ENCODE results near the gene PKD1.
"Not testable (repeated sequence)": the region's sequence is repeated elsewhere in the genome, so short reads cannot be mapped to it uniquely, and the experiment has no call there.

Gene PKD1

DNA sequence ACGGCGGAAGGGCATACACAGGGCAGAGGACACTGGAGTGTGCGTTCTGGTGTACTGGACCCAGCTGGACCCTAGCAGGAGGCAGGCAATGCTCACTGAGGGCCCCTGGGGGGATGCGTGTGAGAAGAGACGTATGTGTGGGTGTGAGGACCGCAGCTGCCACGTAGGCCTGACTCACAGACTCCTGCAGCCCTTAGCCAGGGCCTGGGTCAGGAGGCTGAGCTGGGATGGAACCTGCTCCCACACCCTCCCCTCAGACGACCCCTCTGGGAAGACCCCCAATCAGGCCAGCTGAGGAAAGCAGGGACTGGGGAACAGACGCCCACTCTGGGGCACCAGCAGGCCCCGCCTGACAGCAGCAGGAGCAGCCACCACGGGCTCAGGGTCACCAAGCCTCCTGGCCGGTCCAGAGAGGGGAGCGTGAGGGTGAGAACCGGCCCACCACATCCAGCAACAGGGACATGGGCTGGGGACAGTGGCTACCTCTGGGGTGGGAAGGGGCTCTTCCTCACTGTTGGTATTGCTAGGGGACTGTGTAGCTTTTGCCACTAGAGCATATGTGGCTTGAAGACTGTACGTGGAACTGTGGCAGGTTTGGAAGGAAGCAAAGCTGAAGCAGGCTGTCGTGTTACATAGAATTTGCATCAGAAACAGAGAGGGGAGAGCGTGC is 28.4 kb downstream of the PKD1 start:
- not testable (repeated sequence) for ATAC-seq

DNA sequence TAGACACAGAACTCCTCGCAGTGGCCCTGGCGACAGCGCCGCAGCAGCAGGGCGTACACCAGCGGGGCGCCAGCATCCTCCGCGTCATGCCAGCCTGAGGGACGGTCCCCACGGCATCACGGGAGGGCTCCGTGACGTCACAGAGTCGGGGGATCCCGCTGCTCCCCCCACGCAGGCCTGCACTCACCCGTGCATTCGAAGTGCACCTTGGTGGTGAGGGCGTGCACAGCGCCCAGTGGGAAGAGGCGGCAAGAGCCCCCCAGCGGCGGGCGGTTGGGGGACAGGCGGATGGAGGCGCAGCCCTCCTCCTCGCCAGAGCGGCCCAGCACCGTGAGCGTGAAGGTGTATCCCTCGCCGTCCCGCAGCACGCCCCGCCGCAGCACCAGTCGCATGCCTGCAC is 29.5 kb downstream of the PKD1 start:
- ATAC-seq, result not testable (repeated sequence)

DNA sequence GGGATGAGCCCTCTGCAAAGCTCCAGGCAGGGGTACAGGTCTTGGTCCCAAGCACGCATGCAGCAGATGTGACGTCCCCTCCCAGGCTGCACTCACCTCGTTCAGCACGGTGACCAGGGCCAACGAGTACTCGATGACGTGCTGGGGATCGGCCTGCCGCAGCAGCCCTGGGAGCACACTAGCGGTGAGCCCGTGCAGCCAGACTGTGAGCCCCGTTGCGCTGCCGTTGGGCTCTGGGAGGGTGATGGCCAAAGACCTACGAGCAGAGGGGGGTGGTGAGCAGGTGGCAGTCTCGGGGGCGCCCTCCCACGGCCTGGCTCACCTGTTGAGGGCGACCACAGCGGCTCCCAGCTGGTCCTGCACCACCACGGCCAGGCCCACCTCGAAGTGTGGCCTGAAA is 29.9 kb downstream of the PKD1 start:
- ATAC-seq, result not testable (repeated sequence)

DNA sequence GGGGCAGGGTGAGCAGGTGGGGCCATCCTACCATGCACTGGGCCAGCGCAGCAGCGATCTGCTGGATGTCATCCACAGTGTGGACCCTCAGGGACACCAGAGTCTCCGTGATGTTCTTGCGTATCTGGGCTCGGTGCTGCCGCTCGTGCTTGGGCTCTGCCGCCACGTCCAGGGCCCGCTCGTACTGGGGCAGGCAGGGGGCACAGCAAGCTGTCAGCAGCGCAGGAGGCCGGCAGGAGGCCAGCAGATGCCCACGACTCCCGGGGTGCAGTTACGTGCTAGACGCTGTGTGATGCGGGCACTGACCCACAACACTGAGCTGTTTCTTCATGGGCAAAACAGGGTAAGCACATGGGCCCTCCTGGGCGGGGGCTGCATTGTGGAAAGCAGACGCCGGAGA is 30.4 kb downstream of the PKD1 start:
- not testable (repeated sequence) for ATAC-seq

DNA sequence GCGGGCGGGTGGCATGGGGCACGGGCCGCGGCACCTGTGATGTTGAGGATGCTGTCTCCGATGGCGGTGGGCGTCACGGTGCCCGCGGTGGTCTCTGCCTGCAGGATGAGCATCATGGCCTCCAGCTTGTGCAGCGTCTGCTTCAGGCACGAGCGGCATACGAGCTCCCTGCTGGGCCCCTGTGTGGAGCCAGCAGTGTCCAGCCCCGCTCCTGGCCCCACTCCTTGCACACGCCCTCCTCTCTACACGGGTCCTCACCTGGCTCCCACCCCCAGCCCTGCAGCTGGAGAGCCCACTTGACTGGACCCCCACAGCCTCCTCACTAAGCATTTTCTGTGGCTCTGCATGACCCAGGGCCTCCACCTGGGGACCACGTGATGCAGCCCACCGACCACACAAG is 31.2 kb downstream of the PKD1 start:
- not testable (repeated sequence) for ATAC-seq

DNA sequence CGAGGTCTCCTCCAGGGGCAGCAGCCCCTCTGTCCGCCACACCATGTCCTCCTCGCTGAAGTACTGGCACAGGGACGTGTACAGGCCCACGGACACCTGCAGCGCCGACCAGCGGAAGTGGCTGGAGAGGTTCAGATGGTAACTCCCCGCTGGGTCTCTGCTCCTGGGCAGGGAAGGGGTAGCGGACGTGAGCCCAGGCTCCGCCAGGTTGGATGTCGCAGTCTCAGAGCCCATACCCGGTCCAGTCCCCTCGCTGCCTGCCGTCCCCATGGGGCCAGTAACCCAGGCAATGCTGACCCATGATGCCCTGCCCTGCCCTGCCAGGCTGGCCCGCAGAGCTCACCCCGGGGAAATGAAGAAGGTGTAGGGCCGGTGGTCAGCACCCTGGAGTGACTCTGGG is 33.2 kb downstream of the PKD1 start:
- ATAC-seq, result no peak

DNA sequence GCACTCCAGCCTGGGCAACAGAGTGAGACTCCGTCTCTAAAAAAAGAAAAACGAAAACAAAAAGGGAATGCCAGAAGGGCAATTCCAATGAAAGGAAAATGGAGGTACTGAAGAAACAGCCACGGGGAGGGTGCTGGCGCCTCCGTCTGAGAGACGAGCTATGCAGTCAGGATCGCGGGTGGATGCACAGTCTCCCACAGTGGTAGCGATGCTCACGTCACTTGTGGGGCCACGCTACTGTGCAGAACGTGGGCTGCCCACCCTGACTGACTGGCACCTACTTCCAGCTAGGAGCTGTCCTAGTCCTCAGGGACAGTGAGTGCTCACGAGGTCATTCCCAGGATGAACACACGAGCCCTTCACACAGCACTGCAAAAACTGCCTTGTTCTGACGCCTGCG is 34.1 kb downstream of the PKD1 start:
- not testable (repeated sequence) for ATAC-seq

DNA sequence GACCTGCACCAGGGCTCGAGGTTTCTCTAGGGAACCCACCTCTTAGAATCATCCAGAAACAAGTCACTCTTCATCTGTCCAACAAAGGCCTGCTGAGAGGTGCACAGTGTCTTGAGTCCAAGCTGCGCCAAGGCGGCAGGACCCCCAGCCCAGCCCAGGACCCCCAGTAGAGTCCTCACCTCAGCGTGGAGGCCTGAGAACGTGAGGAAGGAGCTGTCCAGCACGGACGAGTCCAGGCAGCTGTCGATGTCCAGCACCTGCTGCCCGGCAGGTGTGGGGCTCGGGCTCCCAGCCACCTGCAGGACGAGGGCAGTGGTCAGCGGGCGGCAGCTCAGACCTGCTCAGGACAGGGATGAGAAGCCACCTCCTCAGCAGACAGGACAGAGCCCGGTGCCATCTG is 38.0 kb downstream of the PKD1 start:
- not testable (repeated sequence) for ATAC-seq

DNA sequence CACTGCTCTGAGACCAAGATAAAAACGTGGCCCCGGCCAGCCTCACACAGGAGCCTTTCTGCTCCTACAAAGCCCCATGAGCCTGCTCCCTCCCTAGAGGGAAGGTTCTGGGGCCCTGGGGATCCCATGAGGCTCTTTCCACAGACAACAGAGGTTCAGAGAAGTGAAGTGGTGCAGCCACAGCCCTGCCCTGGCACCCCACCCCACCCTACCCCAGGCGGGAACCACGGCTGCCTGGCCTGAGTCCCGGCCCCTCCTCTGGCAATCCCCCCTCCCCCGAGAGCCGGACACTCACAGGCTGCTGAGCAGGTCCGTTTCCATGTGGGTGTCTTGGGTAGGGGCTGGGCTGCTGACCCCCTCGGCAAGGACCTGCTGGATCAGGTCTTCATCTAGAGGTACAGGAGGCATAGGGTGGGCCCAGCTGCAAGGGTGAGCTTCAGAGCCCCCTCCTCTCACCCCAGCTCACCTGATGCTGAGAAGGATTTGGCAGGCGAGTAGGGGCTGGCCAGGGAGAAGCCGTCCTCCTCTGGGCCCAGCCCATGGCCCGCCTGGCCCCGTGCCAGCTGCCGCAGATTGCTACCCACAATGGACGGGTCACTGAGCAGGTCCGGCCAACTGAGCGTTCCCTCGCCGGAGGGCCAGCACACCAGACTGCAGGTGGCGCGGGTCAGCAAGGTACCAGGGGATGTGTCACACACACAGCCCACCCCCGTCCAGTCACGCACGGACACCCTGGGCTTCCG is 38.7 kb downstream of the PKD1 start:
- no peak for ATAC-seq

DNA sequence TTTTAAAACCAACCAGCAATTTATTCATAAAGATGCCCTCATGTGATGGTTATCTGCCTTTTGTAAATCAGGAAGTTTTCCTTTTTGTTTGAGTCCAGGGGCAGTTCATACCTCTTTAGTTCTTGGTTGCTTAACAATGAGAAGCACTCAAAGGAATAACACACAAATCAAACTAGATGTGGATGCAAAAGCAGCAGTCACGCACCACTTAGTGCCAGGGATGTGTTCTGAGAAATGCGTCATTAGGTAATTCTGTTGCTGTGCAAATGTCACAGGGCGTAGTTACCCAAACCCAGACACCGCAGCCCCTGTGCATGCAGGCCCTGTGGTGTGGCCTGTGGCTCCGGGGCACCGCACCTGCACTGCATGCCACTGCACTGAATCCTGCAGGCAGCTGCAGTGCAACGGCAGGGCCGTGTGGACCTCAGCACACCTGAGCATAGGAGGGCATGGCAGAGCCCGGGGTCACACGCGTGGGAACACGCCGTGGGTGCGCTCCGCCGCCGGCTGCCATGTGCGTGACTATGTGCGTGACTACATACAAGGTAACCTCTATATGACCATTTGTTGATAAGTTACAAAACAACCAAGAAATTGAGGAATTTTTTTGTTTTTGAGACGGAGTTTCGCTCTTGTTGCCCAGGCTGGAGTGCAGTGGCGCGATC is 39.6 kb downstream of the PKD1 start:
- ATAC-seq, result no peak

DNA sequence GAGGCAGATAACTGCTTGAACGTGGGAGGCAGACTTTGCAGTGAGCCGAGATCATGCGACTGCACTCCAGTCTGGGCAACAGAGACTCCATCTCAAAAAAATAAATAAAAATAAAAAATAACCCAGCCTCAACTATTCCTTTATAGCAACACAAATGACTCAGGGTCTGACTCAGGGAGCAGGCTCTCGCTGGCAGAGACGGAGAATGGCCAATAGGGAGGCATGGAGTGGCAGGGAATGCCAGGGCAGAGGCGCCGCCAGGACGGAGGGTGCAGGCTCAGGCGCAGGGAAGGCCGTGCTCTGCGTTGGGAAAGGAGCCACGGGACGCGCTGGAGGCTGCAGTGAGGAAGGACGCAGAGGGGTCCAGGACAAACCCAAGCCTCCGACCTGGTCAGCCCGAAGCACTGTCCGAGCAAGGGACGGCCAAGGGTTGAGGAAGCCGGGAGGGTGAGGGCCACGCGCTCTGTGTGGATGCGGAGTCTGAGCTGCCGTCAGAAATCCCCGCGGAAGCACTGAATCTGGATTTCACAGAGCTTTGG is 40.3 kb downstream of the PKD1 start:
- ATAC-seq, result no peak

DNA sequence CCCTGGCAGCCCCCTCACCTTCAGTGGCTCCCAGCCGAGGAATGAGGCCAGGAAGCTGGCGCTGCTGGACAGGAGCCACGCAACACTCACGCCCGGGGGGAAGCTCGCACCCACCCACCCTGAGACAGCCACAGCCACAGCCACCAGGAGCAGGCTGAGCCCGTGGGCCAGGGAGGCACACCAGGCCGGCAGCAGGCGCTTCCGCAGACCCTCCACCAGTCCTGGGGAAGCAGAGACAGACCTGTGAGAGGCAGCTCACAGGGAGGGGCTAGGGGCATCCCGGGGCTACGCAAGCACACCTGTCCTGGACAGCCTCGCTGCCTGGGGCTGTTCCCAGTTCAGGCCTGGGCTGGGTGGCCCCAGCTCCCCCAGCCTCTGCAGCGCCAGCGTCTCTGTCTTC is 41.9 kb downstream of the PKD1 start:
- no peak for ATAC-seq

DNA sequence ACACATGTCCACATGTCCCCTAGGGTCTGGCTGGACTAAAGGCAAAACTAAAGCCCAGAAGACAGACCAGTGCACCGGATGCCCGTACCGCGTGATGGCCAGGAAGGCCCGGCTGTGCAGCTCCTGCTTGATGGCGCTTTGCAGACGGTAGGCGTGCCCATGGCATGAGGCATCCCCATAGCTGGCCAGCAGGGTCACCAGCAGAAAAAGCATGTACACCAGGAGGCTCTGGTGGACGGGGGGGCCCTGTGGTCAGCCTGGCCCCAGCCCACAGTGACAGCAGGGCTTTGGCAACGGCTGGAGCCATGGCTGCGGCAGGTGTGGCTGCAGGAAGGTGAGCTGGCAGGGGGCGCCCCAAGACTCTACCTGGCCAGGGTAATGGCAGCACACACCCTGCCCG is 42.8 kb downstream of the PKD1 start:
- ATAC-seq, result no peak

DNA sequence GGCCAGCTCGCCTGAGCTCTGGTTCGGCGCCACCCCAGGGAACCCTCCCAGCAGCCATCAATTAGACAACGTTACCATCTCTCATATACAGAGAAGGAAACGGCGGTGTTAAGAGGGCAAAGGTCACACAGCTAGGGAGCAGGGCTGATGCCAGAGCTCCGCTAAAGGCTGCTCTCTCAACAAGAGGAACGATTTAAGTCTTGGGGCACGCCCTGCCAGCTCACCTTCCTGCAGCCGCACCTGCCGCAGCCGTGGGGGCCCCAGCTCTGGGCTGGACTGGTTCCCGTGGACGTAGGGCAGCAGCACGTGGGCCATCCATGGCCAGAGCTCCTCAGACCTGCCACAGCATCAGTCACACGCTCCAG is 43.5 kb downstream of the PKD1 start:
- ATAC-seq, result no peak

DNA sequence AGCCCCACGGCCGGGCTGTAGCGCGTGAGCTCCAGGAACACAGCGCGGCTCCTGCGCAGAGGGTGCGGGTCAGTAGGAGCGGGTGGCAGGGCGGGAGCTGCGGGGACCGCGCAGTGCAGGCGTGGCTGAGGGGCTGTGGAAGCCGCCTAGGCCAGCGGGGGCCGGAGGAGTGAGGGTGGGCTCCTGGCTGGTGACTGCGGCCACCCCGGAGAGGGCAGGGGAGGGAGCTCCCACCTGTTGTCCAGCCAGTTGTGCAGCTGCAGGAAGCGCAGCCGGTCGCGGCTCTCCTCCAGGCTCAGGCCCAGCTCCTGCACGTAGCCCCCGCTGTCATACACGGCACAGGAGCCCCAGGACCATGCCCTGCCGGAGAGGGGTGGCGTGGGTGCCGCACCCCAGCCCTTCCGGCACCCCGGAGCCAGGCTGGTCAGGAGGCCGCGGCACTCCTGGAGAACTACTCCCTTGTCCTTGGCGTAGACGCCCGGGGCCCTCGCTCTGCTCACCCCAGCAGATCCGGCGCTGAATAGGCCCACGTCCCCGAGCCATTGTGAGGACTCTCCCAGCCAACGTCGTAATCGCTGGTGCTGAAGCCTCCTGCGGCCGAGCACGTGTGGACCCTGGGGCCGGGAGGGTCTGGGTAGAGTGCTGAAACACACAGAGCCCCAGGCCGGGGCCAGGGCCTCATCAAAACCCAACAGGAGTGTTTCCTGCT is 44.0 kb downstream of the PKD1 start:
- ATAC-seq, result peak in 1 of 2 donors; percentile 5

DNA sequence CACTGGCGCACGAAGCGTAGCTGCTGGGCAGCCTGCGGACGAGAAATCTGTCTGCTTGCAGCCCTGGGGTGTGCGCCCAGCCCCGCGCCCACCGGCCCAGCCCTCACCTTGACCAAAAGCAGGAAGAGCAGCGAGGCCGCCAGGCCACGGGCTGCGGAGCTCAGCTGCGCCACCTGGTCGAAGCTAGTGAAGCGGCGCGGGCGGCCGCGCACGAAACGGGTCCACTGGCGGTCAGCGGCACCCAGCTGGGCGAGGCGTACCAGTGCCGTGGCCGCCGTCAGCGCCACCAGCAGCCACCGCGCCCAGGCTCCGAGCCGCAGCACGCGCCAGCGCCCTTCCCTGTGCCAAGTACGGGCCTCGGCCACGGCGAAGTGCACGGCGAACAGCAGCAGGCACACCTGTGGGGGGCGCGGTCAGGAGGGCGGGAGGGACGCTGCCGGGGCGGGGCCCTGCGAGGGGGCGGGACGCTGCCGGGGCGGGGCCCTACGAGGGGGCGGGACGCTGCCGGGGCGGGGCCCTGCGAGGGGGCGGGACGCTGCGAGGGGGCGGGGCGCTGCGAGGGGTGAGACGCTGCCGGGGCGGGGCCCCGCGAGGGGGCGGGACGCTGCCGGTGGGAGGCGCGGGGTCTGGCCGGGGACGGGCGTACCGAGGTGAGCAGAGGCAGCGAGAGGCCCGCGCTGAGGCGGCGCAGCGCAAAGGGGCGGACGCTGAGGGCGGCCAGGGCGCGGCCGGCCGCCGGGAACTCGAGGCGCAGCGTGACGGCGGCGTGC is 44.7 kb downstream of the PKD1 start:
- ATAC-seq, result peak in 1 of 2 donors; percentile 10

DNA sequence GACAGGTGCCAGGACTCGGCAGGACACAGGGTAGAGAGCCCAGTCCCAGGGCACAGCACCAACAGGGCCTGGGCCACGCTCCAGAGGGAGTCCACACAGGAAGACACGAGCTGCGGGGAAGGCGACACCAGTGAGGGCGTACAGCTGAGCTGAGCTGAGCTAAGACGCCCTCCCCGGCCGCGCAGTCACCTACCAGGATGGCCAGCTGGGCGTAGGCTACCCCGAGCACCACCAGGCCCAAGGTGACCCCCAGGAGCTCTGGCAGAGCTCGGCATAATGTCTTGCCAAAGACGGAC is 45.3 kb downstream of the PKD1 start:
- ATAC-seq, result no peak

DNA sequence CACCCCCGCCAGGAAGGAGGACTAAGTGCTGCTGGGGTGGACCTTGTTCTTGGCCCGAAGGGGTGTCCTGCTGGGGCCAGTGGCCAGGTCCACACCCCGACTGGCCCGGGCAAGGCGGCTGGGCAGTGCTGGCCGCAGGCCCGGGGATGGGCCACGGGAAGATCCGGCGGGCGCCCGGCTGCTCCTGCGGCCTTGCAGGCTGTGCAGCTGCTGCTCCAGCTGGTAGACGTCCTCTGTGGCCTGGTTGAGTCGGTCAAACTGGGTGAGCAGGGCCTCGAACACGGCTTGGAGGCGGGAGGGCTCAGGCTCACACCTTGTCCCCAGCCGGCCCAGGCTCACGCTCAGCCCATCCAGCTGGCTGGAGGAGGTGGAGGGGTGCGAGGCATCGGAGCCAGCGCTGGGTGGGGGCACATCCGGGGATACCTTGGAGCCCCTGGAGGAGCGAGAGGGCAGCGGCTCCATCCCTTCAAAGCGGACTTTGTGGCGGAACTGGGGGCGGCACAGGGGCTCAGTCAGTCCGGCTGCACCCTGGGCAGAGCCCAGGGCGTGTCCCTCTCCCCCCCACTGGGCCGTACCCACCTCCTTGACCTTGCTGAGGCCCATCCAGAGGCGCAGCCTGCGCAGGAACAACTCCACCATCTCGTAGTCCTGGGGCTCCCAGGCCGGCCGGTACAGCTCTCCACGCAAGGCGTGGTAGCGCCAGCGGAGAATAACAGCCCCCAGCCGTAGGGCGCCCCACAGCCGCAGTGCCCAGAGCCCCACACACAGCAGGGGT is 45.8 kb downstream of the PKD1 start:
- ATAC-seq, result no peak

DNA sequence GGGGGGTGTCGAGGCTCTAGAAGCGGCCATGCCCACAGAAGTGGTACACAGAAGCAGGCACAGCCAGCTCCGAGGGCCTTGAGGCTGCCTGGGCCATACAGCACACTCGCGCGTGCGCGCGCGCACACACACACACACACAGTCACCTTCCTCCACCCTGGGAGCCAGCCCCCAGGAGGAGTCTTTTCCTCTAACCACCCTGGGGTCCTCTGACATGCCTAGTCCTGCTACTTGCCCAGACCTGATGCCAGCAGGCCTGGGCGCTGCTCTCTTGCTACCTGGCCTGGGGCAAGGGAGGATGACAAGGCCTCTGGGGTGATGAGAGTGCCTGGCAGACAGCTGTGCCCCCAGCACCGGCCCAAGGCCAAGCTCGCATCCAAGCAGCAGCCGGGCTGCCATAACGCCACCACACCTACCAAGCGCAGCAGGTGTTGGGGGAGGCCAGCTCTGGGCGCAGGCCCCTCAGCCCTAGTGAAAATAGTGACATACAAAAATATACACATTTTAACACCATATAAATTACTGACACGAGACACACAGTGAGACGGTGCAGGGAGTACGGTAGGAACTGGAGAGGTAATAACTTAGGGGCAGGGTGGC is 46.8 kb downstream of the PKD1 start:
- no peak for ATAC-seq

DNA sequence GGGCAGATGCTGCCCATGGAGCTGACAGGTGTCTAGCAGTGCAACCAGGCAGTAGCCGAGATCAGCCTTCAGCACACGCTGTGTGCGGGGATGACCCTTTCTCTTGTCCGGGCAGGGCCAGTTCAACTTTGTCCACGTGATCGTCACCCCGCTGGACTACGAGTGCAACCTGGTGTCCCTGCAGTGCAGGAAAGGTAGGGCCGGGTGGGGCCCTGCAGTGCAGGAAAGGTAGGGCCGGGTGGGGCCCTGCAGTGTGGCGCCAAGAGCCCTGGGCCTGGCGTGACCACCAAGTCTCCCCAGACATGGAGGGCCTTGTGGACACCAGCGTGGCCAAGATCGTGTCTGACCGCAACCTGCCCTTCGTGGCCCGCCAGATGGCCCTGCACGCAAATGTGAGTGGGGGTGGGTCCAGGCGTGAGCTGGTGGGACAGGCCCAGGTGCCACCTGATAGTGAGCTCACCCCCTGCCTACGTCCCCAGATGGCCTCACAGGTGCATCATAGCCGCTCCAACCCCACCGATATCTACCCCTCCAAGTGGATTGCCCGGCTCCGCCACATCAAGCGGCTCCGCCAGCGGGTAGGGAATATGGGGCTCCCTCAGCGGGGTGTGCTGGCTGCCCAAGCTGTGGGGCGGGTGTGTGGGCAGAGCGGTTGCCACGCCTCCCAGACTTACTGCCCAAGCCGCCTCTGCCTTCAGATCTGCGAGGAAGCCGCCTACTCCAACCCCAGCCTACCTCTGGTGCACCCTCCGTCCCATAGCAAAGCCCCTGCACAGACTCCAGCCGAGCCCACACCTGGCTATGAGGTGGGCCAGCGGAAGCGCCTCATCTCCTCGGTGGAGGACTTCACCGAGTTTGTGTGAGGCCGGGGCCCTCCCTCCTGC is 47.7 kb downstream of the PKD1 start:
- ATAC-seq, result no peak
